Neuronal stem cell (in vitro differentiated cells): ENCODE data around the gene OSBPL3.

Source experiments
- DNase-seq: peaks from one replicate; pipeline ENCODE4 v3.0.0-alpha.2; 2013; ENCODE audit warnings: low spot score
- H2AFZ ChIP-seq: one replicate; pipeline ENCODE4 v1.6.1; 2013; ENCODE audit warnings: mild to moderate bottlenecking, low read length, inconsistent platforms
- H2AK5ac ChIP-seq: 2 replicates; pipeline ENCODE4 v1.6.1; 2013; ENCODE audit warnings: low read depth, mild to moderate bottlenecking, inconsistent platforms, low read length, moderate library complexity, mixed read lengths
- H2BK120ac ChIP-seq: 2 replicates; pipeline ENCODE4 v1.6.1; 2013; ENCODE audit warnings: low read depth, mild to moderate bottlenecking, inconsistent platforms, low read length, moderate library complexity, mixed read lengths
- H2BK12ac ChIP-seq: one replicate; pipeline ENCODE4 v1.6.1; 2013; ENCODE audit warnings: low read length, inconsistent platforms
- H2BK15ac ChIP-seq: 2 replicates; pipeline ENCODE4 v1.6.1; 2013; ENCODE audit warnings: mild to moderate bottlenecking, low read length, inconsistent platforms, mixed read lengths
- H2BK5ac ChIP-seq: one replicate; pipeline ENCODE4 v1.6.1; 2013; ENCODE audit warnings: inconsistent platforms, mild to moderate bottlenecking, low read length, moderate library complexity
- H3K14ac ChIP-seq: one replicate; pipeline ENCODE4 v1.6.1; 2013; ENCODE audit warnings: low read length, inconsistent platforms
- H3K18ac ChIP-seq: 2 replicates; pipeline ENCODE4 v1.6.1; 2013; ENCODE audit warnings: low read length, inconsistent platforms
- H3K23ac ChIP-seq: 2 replicates; pipeline ENCODE4 v1.6.1; 2013; ENCODE audit warnings: low read depth, mild to moderate bottlenecking, mixed read lengths, low read length, inconsistent platforms; ENCODE audit not compliant: poor library complexity
- H3K27ac ChIP-seq: replicated peaks from 3 replicates; pipeline ENCODE4 v1.5.1; 2013; ENCODE audit warnings: low read length, inconsistent platforms
- H3K27me3 ChIP-seq, 3 experiments: 2 replicates each; pipeline ENCODE4 v1.6.1; 2013; ENCODE audit warnings: low read length in 3 of 3, mild to moderate bottlenecking in 2 of 3, inconsistent platforms in 1 of 3, low read depth in 1 of 3, mixed read lengths in 1 of 3, moderate library complexity in 1 of 3; ENCODE audit not compliant: control insufficient read depth in 3 of 3, insufficient read depth in 3 of 3
- H3K36me3 ChIP-seq, 2 donors: replicated peaks in 1 of 2; 2 replicates each; pipeline ENCODE4 v1.6.1; 2013; ENCODE audit warnings: low read length in 2 of 2; ENCODE audit not compliant: control insufficient read depth in 2 of 2, insufficient read depth in 2 of 2
- H3K4ac ChIP-seq: 2 replicates; pipeline ENCODE4 v1.6.1; 2013; ENCODE audit warnings: inconsistent platforms, mild to moderate bottlenecking, low read length, moderate library complexity
- H3K4me1 ChIP-seq, 2 donors: 1 replicate in 1 of 2; 2 replicates in 1 of 2; pipeline ENCODE4 v1.6.1; 2013; ENCODE audit warnings: low read length in 2 of 2, low read depth in 1 of 2; ENCODE audit not compliant: control insufficient read depth in 2 of 2, insufficient read depth in 1 of 2
- H3K4me2 ChIP-seq: one replicate; pipeline ENCODE4 v1.6.1; 2013; ENCODE audit warnings: mild to moderate bottlenecking, low read length, inconsistent platforms; ENCODE audit not compliant: insufficient read depth, poor library complexity, severe bottlenecking
- H3K4me3 ChIP-seq, 2 donors: 2 replicates each; pipeline ENCODE4 v1.5.1; 2013; ENCODE audit warnings: low read length in 2 of 2, mild to moderate bottlenecking in 2 of 2, inconsistent platforms in 1 of 2, moderate library complexity in 1 of 2
- H3K79me1 ChIP-seq: one replicate; pipeline ENCODE4 v1.6.1; 2013; ENCODE audit warnings: low read depth, mild to moderate bottlenecking, inconsistent platforms, low read length, moderate library complexity
- H3K9ac ChIP-seq: one replicate; pipeline ENCODE4 v1.6.1; 2013; ENCODE audit warnings: mild to moderate bottlenecking, low read depth, low read length, inconsistent platforms; ENCODE audit not compliant: poor library complexity
- H3K9me3 ChIP-seq, 2 donors: replicated peaks in 1 of 2; 2 replicates each; pipeline versions ENCODE3 to v1.6.1; 2013; ENCODE audit warnings: low read length in 2 of 2, mild to moderate bottlenecking in 2 of 2, inconsistent platforms in 1 of 2, low read depth in 1 of 2, mixed read lengths in 1 of 2, moderate library complexity in 1 of 2; ENCODE audit not compliant: control insufficient read depth in 2 of 2, insufficient read depth in 1 of 2
- H4K8ac ChIP-seq: one replicate; pipeline ENCODE4 v1.6.1; 2013; ENCODE audit warnings: low read depth, mild to moderate bottlenecking, inconsistent platforms, low read length, moderate library complexity
- H4K91ac ChIP-seq: one replicate; pipeline ENCODE4 v1.6.1; 2013; ENCODE audit warnings: low read length, low read depth, mild to moderate bottlenecking, inconsistent platforms; ENCODE audit not compliant: poor library complexity
- WGBS, 2 donors: extraction: QIAGEN DNeasy Blood & Tissue Kit; methylation state at CpG; one replicate each; pipeline ENCODE4 v1.1.7; 2013; ENCODE audit warnings: missing lambda C conversion rate in 2 of 2, mixed read lengths in 1 of 2; ENCODE audit not compliant: insufficient read length in 2 of 2, insufficient replicate concordance in 1 of 2; ENCODE audit errors: extremely low coverage in 2 of 2; 5-methylcytosine and 5-hydroxymethylcytosine counted together

OSBPL3 gene

DNA sequence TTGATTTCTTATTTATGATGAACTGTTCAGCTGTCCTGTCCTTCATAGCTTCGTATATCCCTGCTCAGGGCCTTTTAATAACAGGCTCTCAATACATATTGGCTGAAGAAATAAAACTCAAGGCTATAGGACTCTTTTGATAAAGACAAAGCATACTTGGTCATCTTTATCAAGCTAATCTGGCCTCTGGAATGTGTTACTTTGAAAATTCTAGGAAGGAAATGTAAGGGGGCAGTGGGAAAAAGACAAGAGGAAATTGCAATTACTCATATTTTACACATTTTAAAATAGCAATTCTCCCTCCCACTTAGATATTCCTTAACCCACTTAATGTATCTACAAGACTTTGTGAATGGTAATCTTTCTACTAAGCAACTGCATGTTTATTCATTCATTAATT, 94.3 kb downstream of the OSBPL3 start:
- no peaks in the 10 kb centered on the region for H3K79me1 ChIP-seq
- no peak overlapping the region for H4K8ac ChIP-seq
- no peak overlapping the region for H3K9ac ChIP-seq
- DNase-seq = no peak
- H3K14ac ChIP-seq = no peak overlapping the region
- H2BK5ac ChIP-seq = no peak overlapping the region
- no peaks in the 10 kb centered on the region for H3K27me3 ChIP-seq
- H4K91ac ChIP-seq = no peak overlapping the region
- no CpG with 5 or more reads among the region's 1 CpG for WGBS, 2 donors
- no peak overlapping the region for H2BK15ac ChIP-seq
- no peak overlapping the region for H3K4me2 ChIP-seq
- H3K18ac ChIP-seq = no peak overlapping the region
- no peaks in the 10 kb centered on the region for H3K9me3 ChIP-seq
- H3K27ac ChIP-seq = no peak overlapping the region
- no peak overlapping the region for H3K4ac ChIP-seq
- H3K36me3 ChIP-seq = peaks cover 0 to 39% of the 10 kb centered on the region in 2 donors
- H2BK12ac ChIP-seq = no peak overlapping the region
- no peak overlapping the region for H3K23ac ChIP-seq
- no peak overlapping the region for H3K4me3 ChIP-seq
- no peak overlapping the region for H2BK120ac ChIP-seq
- H3K4me1 ChIP-seq = peaks cover 2 to 19% of the 10 kb centered on the region in 2 donors
- no peak overlapping the region for H2AFZ ChIP-seq
- H2AK5ac ChIP-seq = no peak overlapping the region

- H3K23ac ChIP-seq = no peak overlapping the region
These were observed 94.7 kb downstream of the OSBPL3 start for GRCh38 chr7:24885305-24885704.

DNA sequence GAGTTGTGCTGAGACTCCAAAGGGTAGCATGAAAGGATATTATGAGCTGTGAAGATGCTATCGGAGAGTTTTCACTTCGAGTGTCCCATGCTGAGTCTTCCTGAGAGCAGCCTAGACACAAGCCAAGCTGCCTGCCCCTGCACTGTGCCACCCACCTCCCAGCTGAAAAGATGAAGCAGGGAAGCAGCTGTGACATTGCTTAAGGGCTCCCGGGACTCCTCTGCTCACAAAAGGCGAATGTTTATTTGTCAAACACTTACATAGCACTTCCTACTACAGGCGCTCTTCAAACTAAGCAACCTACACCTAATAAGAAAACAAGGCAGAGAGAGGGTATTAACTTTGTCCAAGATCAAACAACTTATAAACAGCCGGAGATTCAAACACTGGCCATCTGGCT, 95.6 kb downstream of the OSBPL3 start:
- no peak overlapping the region for H2BK120ac ChIP-seq
- H3K18ac ChIP-seq = no peak overlapping the region
- H4K8ac ChIP-seq = no peak overlapping the region
- no peaks in the 10 kb centered on the region for H3K27me3 ChIP-seq
- H3K23ac ChIP-seq = no peak overlapping the region
- peaks cover 2 to 19% of the 10 kb centered on the region in 2 donors for H3K4me1 ChIP-seq
- H2AFZ ChIP-seq = no peak overlapping the region
- H3K4ac ChIP-seq = no peak overlapping the region
- H3K36me3 ChIP-seq = peaks cover 0 to 27% of the 10 kb centered on the region in 2 donors
- no peak overlapping the region for H3K4me3 ChIP-seq
- WGBS, 2 donors = no CpG with 5 or more reads among the region's 6 CpGs
- H2AK5ac ChIP-seq = no peak overlapping the region
- no peak overlapping the region for H2BK5ac ChIP-seq
- H4K91ac ChIP-seq = no peak overlapping the region
- no peaks in the 10 kb centered on the region for H3K79me1 ChIP-seq
- H2BK12ac ChIP-seq = no peak overlapping the region
- no peak overlapping the region for H2BK15ac ChIP-seq
- H3K4me2 ChIP-seq = no peak overlapping the region
- no peak overlapping the region for H3K27ac ChIP-seq
- H3K9ac ChIP-seq = no peak overlapping the region
- DNase-seq = no peak
- H3K14ac ChIP-seq = no peak overlapping the region
- H3K9me3 ChIP-seq = no peaks in the 10 kb centered on the region

More at GRCh38 chr7:24885305-24885704, 94.7 kb downstream of the OSBPL3 start:
- no peak overlapping the region for H2AFZ ChIP-seq
- no peak overlapping the region for H4K91ac ChIP-seq
- H3K4me2 ChIP-seq = no peak overlapping the region
- peaks cover 0 to 36% of the 10 kb centered on the region in 2 donors for H3K36me3 ChIP-seq
- H3K18ac ChIP-seq = no peak overlapping the region
- no peaks in the 10 kb centered on the region for H3K27me3 ChIP-seq
- no peak overlapping the region for H2BK120ac ChIP-seq
- H2AK5ac ChIP-seq = no peak overlapping the region
- no peak overlapping the region for H3K4me3 ChIP-seq
- no CpG with 5 or more reads among the region's 2 CpGs for WGBS, 2 donors
- H3K14ac ChIP-seq = no peak overlapping the region
- no peaks in the 10 kb centered on the region for H3K79me1 ChIP-seq
- H2BK15ac ChIP-seq = no peak overlapping the region
- no peak overlapping the region for H2BK5ac ChIP-seq
- no peak overlapping the region for H3K27ac ChIP-seq
- no peak for DNase-seq
- no peaks in the 10 kb centered on the region for H3K9me3 ChIP-seq
- H3K9ac ChIP-seq = no peak overlapping the region
- H3K4me1 ChIP-seq = peaks cover 2 to 19% of the 10 kb centered on the region in 2 donors
- no peak overlapping the region for H3K4ac ChIP-seq
- H4K8ac ChIP-seq = no peak overlapping the region
- H2BK12ac ChIP-seq = no peak overlapping the region

DNA sequence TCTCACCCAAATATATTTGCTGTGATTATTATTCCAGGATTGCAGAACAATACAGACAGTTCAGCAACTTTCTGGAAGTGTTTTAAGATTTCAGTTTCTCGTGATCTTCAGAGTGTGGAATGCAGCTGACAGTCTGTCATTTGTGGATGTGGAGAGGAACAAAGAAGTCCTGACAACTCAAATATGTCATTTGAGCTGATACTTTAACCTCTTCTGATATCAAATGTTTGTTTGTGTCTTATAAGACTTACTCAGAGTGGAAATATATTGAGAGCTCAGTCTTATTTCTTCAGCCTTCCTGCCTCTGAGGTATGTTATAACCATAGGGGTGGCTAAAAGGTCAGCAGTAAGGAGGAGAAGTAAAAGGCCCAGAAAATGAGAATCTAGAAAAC, 96.4 kb downstream of the OSBPL3 start:
- H4K91ac ChIP-seq = no peak overlapping the region
- H3K4me1 ChIP-seq = peaks cover 2 to 23% of the 10 kb centered on the region in 2 donors
- no peak for DNase-seq
- H3K27ac ChIP-seq = no peak overlapping the region
- H3K9me3 ChIP-seq = no peaks in the 10 kb centered on the region
- H4K8ac ChIP-seq = no peak overlapping the region
- H3K14ac ChIP-seq = no peak overlapping the region
- H2BK120ac ChIP-seq = no peak overlapping the region
- no peak overlapping the region for H3K23ac ChIP-seq
- H3K36me3 ChIP-seq = peaks cover 0 to 22% of the 10 kb centered on the region in 2 donors
- no peaks in the 10 kb centered on the region for H3K79me1 ChIP-seq
- H3K18ac ChIP-seq = no peak overlapping the region
- H2AFZ ChIP-seq = no peak overlapping the region
- no peaks in the 10 kb centered on the region for H3K27me3 ChIP-seq
- H2BK15ac ChIP-seq = no peak overlapping the region
- H2BK5ac ChIP-seq = no peak overlapping the region
- no peak overlapping the region for H3K4me2 ChIP-seq
- H2BK12ac ChIP-seq = no peak overlapping the region
- H3K4me3 ChIP-seq = no peak overlapping the region
- H3K9ac ChIP-seq = no peak overlapping the region
- no peak overlapping the region for H3K4ac ChIP-seq
- no peak overlapping the region for H2AK5ac ChIP-seq
- WGBS, 2 donors = no CpG with 5 or more reads among the region's 1 CpG
